Transverse colon (tissue), 4 donors: Measurements from ENCODE around the gene SMAP2. TPM values are rescaled to one million over a fixed set of nuclear protein-coding genes. Genes with fewer than 3 reads are reported as not detected.
A peak's percentile ranks its signal among the peaks of the same experiment; 100 is the strongest.

Source experiments
- DNase-seq: peaks from one replicate; pipeline ENCODE4 v3.0.0-alpha.2; 2019
- H3K27ac ChIP-seq, 4 donors: fragments of 200-600 bp; sonication (generic); 2 replicates each; pipeline ENCODE4 v1.5.1; 2016 to 2018; ENCODE audit warnings: inconsistent platforms in 4 of 4
- H3K27me3 ChIP-seq: fragments of 200-600 bp; sonication (generic); 2 replicates; pipeline ENCODE4 v1.5.1; 2017; ENCODE audit warnings: inconsistent platforms
- H3K36me3 ChIP-seq, 4 donors: fragments of 200-600 bp; sonication (generic); 2 replicates each; pipeline ENCODE4 v1.5.1; 2017 to 2019; ENCODE audit warnings: inconsistent platforms in 4 of 4
- H3K4me1 ChIP-seq, 4 donors: fragments of 200-600 bp; sonication (generic); 2 replicates each; pipeline ENCODE4 v1.5.1; 2017 to 2020; ENCODE audit warnings: inconsistent platforms in 4 of 4
- H3K4me3 ChIP-seq, 4 donors: fragments of 200-600 bp; sonication (generic); 1 replicate in 1 of 4; 2 replicates in 3 of 4; pipeline versions ENCODE4 v1.5.1 to v1.6.1; 2017 to 2019; ENCODE audit warnings: inconsistent platforms in 4 of 4
- H3K9me3 ChIP-seq, 2 donors: fragments of 200-600 bp; sonication (generic); 2 replicates each; pipeline ENCODE4 v1.5.1; 2017 to 2019; ENCODE audit warnings: inconsistent platforms in 2 of 2
- CTCF ChIP-seq, 5 experiments: fragments of 200-600 bp in 3 of 5; fragments of 450-650 bp in 2 of 5; sonication (generic) in 3 of 5; IDR thresholded peaks; 1 replicate in 2 of 5; 2 replicates in 3 of 5; pipeline ENCODE4 v1.5.1; 2016 to 2017; ENCODE audit warnings: antibody characterized with exemption in 5 of 5, inconsistent platforms in 3 of 5, mild to moderate bottlenecking in 2 of 5, moderate library complexity in 1 of 5
- EP300 ChIP-seq: sonication (generic); formaldehyde crosslinking; IDR thresholded peaks from one replicate; pipeline ENCODE4 v1.6.1; 2017; ENCODE audit warnings: antibody characterized with exemption, low read depth
- POLR2A ChIP-seq: fragments of 450-650 bp; IDR thresholded peaks from one replicate; pipeline ENCODE4 v1.6.1; 2016; ENCODE audit warnings: antibody characterized with exemption, mild to moderate bottlenecking, moderate library complexity
- POLR2AphosphoS5 ChIP-seq, 3 donors: sonication (generic); formaldehyde crosslinking; IDR thresholded peaks; one replicate each; pipeline ENCODE4 v1.6.1; 2016; ENCODE audit warnings: antibody characterized with exemption in 3 of 3
- WGBS, 2 donors: methylation state at CpG; one replicate each; pipeline ENCODE4 v1.1.5; 2018; ENCODE audit warnings: low coverage in 1 of 2; 5-methylcytosine and 5-hydroxymethylcytosine counted together
- in situ Hi-C, 4 donors: fragments of 200-750 bp; cut with MboI; loops; one replicate each; pipeline versions ENCODE4 v1.15.0 to v1.15.1; 2017; ENCODE audit warnings: low sequenced_read_pairs in 3 of 4, low pct_ligation_motif_present in 1 of 4, low pct_unique_long_range_greater_than_20kb in 1 of 4
- intact Hi-C: fragments of 100-400 bp; cut with DNase I; formaldehyde crosslinking; loops from one replicate; pipeline ENCODE4 v1.15.1; 2023; ENCODE audit warnings: low total_unique reads
- total RNA-seq, 4 donors: library from RNA; depleted of rRNA; stranded (reverse); fragments of >200 nt; gene quantifications; one replicate each; pipeline ENCODE4 v1.1.0, GENCODE V29; 2016

Gene SMAP2
- total RNA-seq, 4 donors from 2014 or later = 20.1 to 47.0 (median 33.8) TPM

- in situ Hi-C loops = no loop called here
- 77 to 85% methylated on average over 3 of the region's 3 CpGs for WGBS, 2 donors
- no peaks in the 10 kb centered on the region for H3K27me3 ChIP-seq
- intact Hi-C loops = no loop called here
- TF ChIP-seq POLR2A (peak; percentile 41), EP300 (no peak), POLR2AphosphoS5 (IDR thresholded peaks at IDR 0.05) (peak in 1 of 3 donors; percentile 25), CTCF (IDR thresholded peaks at IDR 0.05) (no peak)
- peaks cover 14 to 85% (median 33%) of the 10 kb centered on the region in 4 donors for H3K4me1 ChIP-seq
- no peaks in the 10 kb centered on the region for H3K9me3 ChIP-seq
- no peak overlapping the region for H3K4me3 ChIP-seq
- no peak for DNase-seq
- no peaks in the 10 kb centered on the region for H3K36me3 ChIP-seq
- H3K27ac ChIP-seq = peak overlapping the region; percentile 81 to 90 (median 84)
Measured at GRCh38 chr1:40393173-40393572, 19.6 kb downstream of the SMAP2 start.

GRCh38 chr1:40394491-40395172, 21.1 kb downstream of the SMAP2 start:
- no peaks in the 10 kb centered on the region for H3K27me3 ChIP-seq
- WGBS, 2 donors = 69 to 77% methylated on average over 3 of the region's 3 CpGs
- H3K9me3 ChIP-seq = no peaks in the 10 kb centered on the region
- H3K27ac ChIP-seq = peak overlapping the region; percentile 81 to 90 (median 84)
- no peak overlapping the region for H3K4me3 ChIP-seq
- no peaks in the 10 kb centered on the region for H3K36me3 ChIP-seq
- in situ Hi-C loops = no loop called here
- intact Hi-C loops = no loop called here
- TF ChIP-seq CTCF (IDR thresholded peaks at IDR 0.05) (no peak), POLR2AphosphoS5 (IDR thresholded peaks at IDR 0.05) (peak in 2 of 3 donors; percentile 59 to 64), EP300 (no peak), POLR2A (peak; percentile 53)
- no peak for DNase-seq
- H3K4me1 ChIP-seq = peaks cover 10 to 74% (median 27%) of the 10 kb centered on the region in 4 donors

- Histone ChIP-seq H3K9me3 (no peaks in the 10 kb centered on the region), H3K27ac (peak overlapping the region; percentile 61 to 90 (median 84)), H3K36me3 (no peaks in the 10 kb centered on the region), H3K4me3 (no peak overlapping the region), H3K27me3 (no peaks in the 10 kb centered on the region), H3K4me1 (peaks cover 6 to 74% (median 19%) of the 10 kb centered on the region in 4 donors)
- intact Hi-C loops = no loop called here
- 77 to 82% methylated on average over 3 of the region's 3 CpGs for WGBS, 2 donors
- in situ Hi-C loops = no loop called here
- DNase-seq = no peak
- no peak for TF ChIP-seq CTCF (IDR thresholded peaks at IDR 0.05)
- no peak for TF ChIP-seq POLR2AphosphoS5 (IDR thresholded peaks at IDR 0.05)
- no peak for TF ChIP-seq POLR2A
- no peak for TF ChIP-seq EP300
Measured at GRCh38 chr1:40395190-40396175, 22.0 kb downstream of the SMAP2 start.

GRCh38 chr1:40396420-40396819, 22.9 kb downstream of the SMAP2 start:
- in situ Hi-C loops (no loop called here), intact Hi-C loops (no loop called here)
- WGBS, 2 donors = 33 to 72% methylated on average over 1 of the region's 1 CpG

More at GRCh38 chr1:40396420-40396819, 22.9 kb downstream of the SMAP2 start:
- Histone ChIP-seq H3K4me1 (peaks cover 0 to 65% (median 12%) of the 10 kb centered on the region in 4 donors), H3K36me3 (no peaks in the 10 kb centered on the region), H3K27ac (peak overlapping the region; percentile 61 to 90 (median 84)), H3K4me3 (no peak overlapping the region), H3K27me3 (no peaks in the 10 kb centered on the region), H3K9me3 (no peaks in the 10 kb centered on the region)
- TF ChIP-seq POLR2A (no peak), POLR2AphosphoS5 (IDR thresholded peaks at IDR 0.05) (peak in 2 of 3 donors; percentile 23 to 41)
- DNase-seq = no peak
